C4-2B (cell line): Measurements from ENCODE around the gene PILRB.
"Not testable (repeated sequence)": the region's sequence is repeated elsewhere in the genome, so short reads cannot be mapped to it uniquely, and the experiment has no call there.

ENCODE experiments used
- H3K27ac ChIP-seq: fragments of 450-650 bp; 2 replicates; pipeline ENCODE4 v1.5.1; 2017
- CTCF ChIP-seq: fragments of 450-650 bp; conservative IDR thresholded peaks from 2 replicates; pipeline ENCODE4 v1.5.1; 2017; ENCODE audit warnings: mild to moderate bottlenecking
- ZFX ChIP-seq: fragments of 450-650 bp; IDR thresholded peaks from 2 replicates; pipeline ENCODE4 v1.6.1; 2017

The PILRB gene

GRCh38 chr7:100353685-100354330 is 4.1 kb upstream of the PILRB start:
- H3K27ac ChIP-seq = no peak overlapping the region
- no peak for TF ChIP-seq ZFX
- no peak for TF ChIP-seq CTCF

- TF ChIP-seq CTCF (no peak), ZFX (no peak)
- H3K27ac ChIP-seq = no peak overlapping the region
These were observed 1.4 kb upstream of the PILRB start for GRCh38 chr7:100356416-100357068.

GRCh38 chr7:100357131-100357561 is 771 bp upstream of the PILRB start:
- TF ChIP-seq CTCF = no peak
- no peak for TF ChIP-seq ZFX
- H3K27ac ChIP-seq = no peak overlapping the region

- TF ChIP-seq ZFX (no peak), CTCF (no peak)
- no peak overlapping the region for H3K27ac ChIP-seq
These were observed 918 bp downstream of the PILRB start for GRCh38 chr7:100358857-100359212.

GRCh38 chr7:100360135-100360854 is 2.4 kb downstream of the PILRB start:
- H3K27ac ChIP-seq = no peak overlapping the region

GRCh38 chr7:100363098-100363497 is 5.2 kb downstream of the PILRB start:
- no peak overlapping the region for H3K27ac ChIP-seq
- TF ChIP-seq CTCF (no peak), ZFX (no peak)

More at GRCh38 chr7:100360135-100360854, 2.4 kb downstream of the PILRB start:
- TF ChIP-seq ZFX = no peak
- no peak for TF ChIP-seq CTCF

- not testable (repeated sequence) for H3K27ac ChIP-seq
These were observed 5.9 kb downstream of the PILRB start for GRCh38 chr7:100363797-100364196.
